Measurements from ENCODE around the gene LZTS2.

- TF ChIP-seq CTCF (IDR thresholded peaks at IDR 0.05) = no peak
- no peak for TF ChIP-seq POLR2A (IDR thresholded peaks at IDR 0.05)
- TF ChIP-seq POLR2AphosphoS5 (IDR thresholded peaks at IDR 0.05) = no peak
These were observed 57.0 kb downstream of the LZTS2 start for GRCh38 chr10:101056365-101057151.
